OCI-LY1 (cell line): ENCODE data around the gene PCNX3.
"Not testable (repeated sequence)": the region's sequence is repeated elsewhere in the genome, so short reads cannot be mapped to it uniquely, and the experiment has no call there.

Experiments
- EZH2 ChIP-seq: fragments of 200-600 bp; sonication (generic), shearing (Covaris generic); IDR thresholded peaks from 2 replicates; pipeline ENCODE4 v1.8.0; 2017; ENCODE audit warnings: borderline replicate concordance, mixed run types, mild to moderate bottlenecking, antibody characterized with exemption, low read length, moderate library complexity, mixed read lengths
- TF ChIP-seq, protein P1 (sequence below): fragments of 200-600 bp; sonication (generic), shearing (Covaris generic); IDR thresholded peaks from 2 replicates; pipeline ENCODE4 v1.5.1; 2017; ENCODE audit warnings: mild to moderate bottlenecking, antibody characterized with exemption, low read length, moderate library complexity, mixed read lengths

DNA sequence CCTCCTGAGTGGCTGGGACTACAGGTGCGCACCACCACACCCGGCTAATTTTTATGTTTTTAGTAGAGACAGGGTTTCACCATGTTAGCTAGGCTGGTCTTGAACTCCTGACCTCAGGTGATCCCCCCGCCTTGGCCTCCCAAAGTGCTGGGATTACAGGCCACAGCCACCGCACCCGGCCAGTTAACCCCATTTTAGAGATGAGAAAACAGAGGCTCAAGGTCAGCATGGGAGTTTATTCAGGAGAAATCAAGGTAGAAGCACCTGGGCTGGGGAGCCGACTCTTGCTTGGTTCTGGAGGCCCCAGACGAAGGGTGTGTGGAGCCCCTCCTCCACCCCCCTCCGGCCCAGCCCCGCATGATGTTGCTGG lies 23.6 kb downstream of the PCNX3 start:
- TF ChIP-seq, protein P1, sequence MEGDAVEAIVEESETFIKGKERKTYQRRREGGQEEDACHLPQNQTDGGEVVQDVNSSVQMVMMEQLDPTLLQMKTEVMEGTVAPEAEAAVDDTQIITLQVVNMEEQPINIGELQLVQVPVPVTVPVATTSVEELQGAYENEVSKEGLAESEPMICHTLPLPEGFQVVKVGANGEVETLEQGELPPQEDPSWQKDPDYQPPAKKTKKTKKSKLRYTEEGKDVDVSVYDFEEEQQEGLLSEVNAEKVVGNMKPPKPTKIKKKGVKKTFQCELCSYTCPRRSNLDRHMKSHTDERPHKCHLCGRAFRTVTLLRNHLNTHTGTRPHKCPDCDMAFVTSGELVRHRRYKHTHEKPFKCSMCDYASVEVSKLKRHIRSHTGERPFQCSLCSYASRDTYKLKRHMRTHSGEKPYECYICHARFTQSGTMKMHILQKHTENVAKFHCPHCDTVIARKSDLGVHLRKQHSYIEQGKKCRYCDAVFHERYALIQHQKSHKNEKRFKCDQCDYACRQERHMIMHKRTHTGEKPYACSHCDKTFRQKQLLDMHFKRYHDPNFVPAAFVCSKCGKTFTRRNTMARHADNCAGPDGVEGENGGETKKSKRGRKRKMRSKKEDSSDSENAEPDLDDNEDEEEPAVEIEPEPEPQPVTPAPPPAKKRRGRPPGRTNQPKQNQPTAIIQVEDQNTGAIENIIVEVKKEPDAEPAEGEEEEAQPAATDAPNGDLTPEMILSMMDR: not testable (repeated sequence)
- not testable (repeated sequence) for TF ChIP-seq EZH2
